Activated T-cell treated with anti-CD3 and anti-CD28 coated beads for 48 hours (primary cell): ENCODE data around the gene PLD3.
"Not testable (repeated sequence)": the region's sequence is repeated elsewhere in the genome, so short reads cannot be mapped to it uniquely, and the experiment has no call there.

Source experiments
- DNase-seq: peaks from one replicate; pipeline ENCODE4 v3.0.0-alpha.2; 2020; ENCODE audit warnings: low read depth

Gene PLD3

DNA sequence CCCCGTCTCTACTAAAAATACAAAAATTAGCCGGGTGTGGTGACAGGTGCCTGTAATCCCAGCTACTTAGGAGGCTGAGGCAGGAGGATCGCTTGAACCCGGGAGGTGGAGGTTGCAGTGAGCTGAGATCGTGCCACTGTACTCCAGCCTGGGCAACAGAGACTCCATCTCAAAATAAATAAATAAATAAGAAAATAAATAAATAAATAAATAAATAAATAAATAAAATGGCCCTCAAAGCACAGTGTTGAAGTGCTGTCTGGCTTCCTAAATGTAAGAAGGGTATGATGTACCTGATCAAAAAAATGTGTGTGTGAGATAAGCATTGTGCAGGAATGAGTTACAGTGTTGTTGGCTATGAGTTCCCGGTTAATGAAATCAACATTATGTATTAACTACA lies 15.4 kb upstream of the PLD3 start:
- not testable (repeated sequence) for DNase-seq

DNA sequence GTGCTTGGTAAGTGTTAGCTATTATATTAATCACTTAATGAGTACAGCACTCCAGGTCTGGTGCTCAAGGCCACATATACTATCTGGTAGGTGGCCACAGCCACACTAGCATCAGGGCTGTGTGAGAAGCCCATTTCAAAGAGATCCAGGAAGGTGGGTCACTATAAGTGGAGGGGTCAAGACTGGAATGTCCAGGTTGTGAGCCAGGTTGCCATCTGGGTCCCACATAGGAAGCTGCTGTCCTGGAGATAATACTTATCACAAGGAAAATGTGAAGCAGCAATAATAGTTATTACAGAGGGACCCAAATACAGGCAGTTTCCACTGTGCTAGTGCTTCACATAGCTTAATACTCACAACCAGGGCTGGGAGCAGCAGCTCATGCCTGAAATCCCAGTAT lies 13.4 kb upstream of the PLD3 start:
- DNase-seq = no peak

DNA sequence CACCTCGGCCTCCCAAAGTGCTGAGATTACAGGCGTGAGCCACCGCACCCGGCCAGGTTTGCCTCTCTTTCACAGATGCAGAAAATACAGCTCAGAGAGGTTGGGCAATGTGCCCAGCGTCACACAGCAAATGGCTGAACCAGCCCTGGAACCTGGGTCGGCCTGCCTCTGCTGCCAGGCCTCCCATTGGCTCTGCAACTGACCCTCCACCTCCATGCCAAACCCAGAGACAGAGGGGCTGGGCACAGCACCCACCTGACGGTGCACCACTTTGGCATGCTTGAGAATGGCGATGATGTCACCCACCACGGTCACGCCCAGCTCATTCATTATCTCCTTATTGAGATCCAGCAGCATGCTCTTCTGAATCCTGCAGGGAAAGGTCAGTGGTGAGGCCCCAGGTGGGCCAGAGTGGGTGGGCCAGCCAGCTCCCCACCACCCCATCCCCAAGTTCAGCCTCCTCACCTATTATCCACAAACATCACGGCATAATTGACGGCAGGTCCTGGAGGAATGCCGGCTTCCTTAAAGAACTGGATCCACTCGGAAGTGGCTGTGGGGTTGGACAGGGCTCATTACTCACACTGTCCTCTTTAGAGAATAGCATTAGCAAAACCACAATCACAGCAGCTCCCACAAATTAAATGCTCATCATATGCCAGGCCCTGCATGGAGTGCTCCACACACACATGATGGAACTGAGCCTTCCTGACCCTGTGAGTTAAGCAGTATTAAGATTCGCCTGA lies 12.5 kb upstream of the PLD3 start:
- DNase-seq = no peak

DNA sequence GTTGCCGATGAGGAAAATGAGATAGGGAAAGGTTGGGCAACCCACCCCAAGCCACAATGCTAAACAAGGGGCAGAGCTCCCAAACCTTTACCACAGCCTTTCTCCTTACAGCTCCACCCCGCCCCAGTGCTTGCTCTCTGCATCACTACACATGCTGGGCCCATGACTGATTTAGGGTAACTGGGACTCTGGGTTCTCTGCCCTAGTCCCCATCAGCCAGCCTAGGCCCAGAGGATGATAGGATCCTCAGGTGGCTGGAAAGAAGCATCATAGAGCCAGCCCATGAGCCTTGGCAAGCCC lies 11.9 kb upstream of the PLD3 start:
- DNase-seq = no peak

DNA sequence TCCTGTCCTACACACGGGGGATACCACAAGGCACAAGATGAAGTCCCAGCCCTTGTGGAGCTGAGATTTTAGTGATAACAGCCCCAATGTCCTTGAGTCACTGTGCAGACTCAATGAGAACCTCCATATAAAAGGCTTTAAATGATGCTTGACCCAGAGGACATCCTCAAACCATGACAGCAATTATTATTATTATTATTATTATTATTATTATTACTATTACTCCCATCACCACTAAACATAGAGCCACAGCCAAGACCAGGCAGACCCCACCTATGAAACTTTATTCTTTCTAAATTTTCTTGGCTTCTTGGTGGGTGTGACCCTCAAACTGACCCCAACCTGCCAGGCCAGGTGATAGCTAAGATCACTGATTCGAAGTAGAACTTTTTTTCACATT lies 11.4 kb upstream of the PLD3 start:
- DNase-seq = no peak

DNA sequence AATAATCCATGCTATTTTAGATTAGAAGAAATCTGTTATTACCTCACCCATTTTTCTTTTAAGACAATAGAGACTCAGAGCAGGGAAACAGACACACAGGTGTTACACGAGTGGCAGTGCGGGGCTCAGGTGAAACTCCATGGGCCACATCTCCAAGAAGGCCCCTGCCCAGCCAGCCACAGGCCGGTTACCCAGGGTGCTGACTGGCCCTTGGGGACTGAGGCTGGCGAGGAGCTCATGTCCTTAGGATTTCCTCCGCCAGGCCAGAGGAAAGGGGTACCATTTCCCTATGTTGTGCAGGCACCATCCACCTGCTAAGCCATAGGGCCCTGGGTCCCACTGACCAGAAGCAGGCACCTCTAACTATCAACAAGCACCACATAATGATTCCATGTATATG lies 10.9 kb upstream of the PLD3 start:
- DNase-seq = no peak

DNA sequence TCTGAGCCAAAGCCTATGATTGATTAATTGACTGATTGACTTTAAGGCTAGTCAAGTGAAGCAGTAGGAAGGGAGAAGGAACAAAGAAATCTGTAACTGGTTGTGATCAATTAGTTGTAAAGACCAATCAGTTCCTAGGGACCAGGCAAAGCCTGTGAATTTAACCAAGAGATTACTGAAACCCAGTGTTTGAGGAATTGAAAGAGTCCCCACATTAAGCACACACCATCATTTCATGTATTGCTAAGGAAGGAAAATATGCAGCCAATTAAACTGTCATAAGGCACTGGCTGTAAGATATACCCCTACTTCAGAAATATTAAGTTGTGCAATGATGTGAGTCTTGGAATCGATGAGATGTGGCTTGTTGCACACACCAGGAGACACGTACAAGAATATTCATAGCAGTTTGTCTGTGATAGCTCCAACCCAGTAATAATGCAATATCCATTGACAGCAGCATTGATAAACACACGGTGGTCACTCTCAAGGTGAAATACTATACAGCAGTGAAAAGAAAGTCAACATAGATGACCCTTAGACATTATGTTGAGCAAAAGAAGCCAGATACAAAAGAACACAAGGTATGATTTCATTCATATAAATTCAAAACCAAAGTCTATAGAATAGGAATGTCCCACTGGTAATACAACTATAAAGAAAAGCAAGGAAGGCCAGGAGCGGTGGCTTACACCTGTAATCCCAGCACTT lies 9.3 kb upstream of the PLD3 start:
- no peak for DNase-seq

DNA sequence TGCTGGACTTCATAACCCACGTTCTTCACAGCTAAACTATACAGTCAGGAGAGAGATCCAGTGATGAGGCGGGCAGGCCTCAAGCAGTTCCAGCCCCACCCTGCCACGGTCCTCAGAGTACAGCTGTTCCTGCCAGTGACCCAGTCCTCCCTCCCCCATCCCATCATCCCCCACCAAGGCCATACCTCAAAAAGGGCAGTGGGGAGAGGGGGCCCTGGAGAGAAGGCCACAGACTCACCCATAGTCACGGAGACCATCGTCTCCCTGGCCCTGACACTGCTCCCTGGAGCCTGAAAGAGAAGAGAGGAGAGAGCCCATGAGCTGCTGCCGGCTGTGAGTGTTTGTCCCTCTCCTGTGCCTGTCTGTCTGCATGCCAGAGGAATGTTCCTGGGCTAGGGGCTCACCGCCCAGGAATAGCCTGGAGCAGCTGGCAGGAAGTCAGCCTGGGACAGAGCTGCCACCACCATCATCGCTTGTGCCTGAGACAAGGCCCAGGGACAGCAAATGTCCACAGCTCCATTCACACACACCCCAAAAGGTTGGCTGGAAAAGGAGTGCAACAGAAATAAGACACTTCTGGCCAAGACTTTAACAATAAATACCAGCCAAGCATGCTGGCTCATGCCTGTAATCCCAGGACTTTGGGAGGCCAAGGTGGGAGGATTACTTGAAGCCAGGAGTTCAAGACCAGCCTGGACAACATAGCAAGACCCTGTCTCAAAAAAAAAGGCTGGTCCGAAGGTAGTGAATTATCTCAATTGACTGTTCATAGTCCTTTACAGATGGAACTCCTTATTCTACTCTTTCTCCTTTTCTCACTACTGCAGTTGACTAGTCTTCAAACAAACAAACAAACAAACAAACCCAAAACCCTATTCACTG lies 6.7 kb upstream of the PLD3 start:
- no peak for DNase-seq

DNA sequence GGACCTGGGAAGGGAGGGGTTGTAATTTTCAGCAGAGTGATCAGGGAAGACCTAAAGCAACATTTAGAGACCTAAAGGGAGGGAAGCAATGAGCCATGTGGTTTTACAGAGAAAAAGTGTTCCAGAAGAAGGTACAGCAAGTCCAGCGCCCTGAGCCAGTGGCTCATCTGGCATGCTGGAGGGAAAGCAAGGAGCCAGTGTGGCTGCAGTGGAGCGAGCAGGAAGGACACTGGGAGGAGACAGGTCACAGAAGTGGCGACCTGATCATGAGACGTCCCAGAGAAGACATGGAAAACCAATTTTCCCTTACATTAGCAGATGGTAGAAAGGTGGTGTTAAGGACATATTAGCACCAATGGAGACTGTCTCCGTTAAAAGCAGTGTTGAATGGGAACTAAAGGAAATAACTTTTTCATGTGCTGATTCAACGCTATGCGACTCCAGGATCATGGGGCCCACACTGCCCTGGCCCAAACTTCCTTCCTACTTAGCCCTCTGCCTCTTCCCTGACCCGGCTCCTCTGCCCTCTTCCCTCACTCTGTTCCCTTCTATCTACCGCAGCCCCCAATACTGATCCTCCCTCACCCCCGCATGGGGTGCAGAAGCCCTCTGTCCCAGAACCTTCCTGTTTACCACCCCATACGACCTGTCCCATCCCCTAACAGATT lies 5.7 kb upstream of the PLD3 start:
- no peak for DNase-seq

DNA sequence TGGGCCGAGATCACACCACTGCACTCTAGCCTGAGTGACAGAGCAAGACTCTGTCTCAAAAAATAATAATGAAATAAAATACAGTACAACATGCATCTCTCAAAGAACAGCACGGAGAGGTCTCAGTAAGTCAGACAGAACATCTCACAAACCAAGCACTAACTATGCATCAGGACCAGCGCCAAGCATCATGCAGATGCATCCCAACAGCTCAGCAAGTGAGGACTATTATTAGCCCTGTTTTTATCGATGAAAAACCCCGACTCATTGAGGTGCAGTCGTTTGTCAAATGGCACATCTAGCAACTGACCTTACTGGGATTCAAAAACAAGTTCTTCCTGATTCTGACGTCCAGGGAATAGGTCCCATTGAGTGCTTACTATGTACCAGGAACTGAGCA lies 4.1 kb upstream of the PLD3 start:
- no peak for DNase-seq

DNA sequence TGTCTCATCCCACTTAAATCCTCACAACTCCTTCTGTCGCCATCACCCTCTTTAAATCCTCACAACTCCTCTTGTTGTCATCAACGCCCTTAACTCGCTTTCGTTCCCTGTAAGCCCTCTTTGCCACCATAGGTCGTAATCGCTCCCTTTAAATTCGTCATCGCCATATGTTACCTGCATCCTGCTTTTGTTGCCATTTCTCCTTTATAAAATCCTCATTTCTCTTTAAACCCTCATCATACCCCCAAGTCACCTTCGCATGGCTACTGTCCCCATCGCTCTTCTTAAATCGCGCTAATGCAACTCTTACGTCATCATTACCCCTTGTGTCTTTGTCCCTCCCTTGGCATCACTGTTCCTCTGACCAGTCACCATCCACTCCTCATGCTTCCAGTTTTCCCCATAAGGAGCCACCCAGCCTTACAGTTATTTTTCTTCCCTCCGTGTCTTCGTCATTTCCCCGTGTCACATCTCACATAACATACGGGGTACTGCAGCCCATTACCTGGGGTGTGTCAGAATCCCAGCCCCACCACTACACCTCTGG lies 539 bp downstream of the PLD3 start:
- no peak for DNase-seq

DNA sequence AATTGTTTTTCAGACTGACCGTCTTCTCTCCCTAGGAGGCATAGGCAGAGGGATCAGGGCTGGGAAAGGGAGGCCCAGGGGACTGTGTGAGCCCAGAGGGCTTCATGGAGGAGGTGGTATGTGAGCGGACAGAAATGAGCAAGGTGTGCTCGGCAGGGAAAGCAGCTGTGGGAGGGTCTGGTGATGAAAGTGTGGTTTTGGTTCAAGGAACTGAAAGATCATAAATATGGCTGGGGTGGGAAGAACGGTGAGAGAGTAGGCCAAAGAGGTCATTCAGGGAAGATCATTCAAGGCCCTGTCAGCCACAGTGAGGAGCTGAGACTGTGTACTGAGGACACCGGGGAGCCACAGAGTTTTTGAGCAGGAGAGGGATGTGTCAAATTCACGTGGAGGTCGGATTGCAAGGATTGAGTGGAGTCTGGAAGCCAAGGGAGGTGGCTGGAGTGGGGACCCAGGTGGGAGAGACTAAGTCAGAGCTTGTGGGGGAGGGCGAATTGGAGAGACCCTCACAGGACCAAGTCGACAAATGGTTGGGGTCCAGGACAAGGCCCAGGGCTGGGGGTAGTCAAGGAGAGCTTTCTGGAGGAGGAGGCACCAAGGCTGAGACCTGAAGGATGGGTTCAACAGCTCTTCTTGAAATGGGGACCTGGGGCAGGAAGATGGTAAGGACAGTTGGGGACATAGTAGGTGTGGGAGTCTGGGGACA lies 7.6 kb downstream of the PLD3 start:
- no peak for DNase-seq

DNA sequence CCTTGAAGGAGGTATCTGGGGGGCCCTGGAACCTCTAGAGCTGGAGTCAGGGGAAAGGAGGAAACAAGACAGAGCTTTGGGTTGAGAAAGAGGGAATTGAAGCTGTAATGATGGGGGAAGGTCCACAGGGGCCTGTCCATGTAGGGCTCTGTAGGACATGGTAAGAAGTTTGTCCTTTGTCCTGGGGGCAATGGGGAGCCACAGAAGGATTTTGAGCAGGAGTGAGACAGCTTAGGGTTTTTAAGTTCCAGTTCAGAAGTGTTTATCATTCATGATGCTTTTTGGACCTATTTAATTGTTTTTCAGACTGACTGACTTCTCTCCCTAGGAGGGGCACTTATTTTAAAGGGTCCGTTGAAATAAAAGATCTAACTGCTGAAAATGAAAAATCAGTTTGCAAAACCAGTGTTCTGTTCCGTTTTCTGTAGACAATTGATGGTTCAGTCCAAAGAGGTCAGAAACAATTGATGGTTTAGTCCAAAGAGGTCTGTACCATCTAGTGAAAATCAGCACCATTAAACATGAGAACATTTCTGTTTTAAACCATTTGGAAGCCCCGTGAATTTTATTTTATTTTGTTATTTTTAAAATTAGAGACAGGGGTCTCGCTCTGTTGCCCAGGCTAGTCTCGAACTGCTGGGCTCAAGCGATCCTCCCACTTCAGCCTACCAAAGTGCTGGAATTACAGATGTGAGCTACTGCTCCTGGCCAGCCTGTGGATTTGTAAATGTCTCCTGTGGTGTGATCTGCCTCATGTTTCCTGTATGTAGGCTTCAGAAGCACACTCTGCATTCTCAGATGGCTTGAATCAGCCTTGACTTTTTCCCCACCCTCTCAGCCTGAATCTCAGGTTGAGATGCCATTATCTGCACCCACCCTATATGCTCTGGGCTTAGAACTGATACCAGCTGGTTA lies 8.4 kb downstream of the PLD3 start:
- no peak for DNase-seq

DNA sequence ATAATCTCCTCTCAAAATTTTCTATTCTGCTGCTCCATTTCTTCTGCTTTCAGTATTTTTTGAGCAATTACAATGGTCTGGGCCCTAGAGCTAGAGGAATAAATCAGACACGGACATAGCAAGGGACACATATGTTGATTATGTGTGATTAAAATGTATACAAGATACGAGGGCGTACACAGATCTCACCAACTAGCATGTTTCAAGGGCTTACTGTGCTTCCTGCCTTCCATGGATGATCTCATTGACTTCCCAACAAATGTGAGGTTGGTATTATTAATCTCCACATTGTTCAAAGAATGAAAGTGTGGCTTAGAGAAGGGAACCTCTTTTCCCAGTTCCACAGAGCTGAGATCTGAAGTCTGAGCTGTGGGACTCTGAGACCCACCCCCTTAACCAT lies 9.1 kb downstream of the PLD3 start:
- DNase-seq = no peak

DNA sequence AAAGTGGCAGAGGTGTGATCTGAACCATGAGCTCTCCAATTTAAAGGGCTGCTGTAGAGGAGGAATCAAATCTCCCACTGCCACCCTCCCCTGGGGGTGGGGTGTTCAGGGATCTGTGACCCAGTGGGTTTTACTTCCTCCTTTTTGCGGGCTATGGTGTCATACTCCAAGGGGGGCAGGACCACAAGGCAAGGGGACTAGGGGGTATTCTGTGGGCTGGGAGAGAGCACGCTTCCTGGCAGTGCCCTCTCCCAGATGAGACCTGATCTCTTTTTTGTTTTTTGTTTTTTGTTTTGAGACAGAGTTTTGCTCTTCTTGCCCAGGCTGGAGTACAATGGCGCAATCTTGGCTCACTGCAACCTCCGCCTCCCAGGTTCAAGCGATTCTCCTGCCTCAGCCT lies 10.3 kb downstream of the PLD3 start:
- DNase-seq = no peak

DNA sequence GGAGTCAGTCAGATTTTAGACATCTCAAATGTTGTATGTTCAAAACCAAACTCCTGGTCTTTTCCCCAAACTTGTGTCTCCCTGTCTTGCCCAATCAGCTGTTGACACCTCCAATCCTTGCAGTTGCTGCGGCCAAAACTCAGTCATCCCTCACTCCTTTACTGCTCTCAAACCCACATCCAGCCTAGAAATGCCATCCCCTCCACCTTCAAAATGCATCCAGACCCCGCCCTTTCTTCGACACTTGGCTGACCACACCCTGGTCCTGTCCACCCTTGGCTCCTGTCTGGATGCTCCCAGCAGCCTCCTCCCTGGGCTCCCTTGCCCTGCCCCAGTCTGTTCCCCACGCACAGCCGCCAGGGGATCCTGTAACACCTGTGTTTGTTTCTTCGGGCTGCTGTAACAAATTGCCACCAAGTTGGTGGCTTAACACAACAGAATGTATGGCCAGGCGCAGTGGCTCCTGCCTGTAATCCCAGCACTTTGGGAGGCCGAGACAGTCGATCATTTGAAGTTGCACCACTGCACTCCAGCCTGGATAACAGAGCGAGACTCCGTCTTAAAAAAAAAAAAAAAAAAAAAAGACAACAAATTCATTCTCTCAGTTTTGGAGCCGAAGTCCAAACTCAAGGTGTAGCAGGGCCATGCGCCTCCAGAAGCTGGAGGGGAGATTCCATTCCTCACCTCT lies 11.7 kb downstream of the PLD3 start:
- DNase-seq = no peak

DNA sequence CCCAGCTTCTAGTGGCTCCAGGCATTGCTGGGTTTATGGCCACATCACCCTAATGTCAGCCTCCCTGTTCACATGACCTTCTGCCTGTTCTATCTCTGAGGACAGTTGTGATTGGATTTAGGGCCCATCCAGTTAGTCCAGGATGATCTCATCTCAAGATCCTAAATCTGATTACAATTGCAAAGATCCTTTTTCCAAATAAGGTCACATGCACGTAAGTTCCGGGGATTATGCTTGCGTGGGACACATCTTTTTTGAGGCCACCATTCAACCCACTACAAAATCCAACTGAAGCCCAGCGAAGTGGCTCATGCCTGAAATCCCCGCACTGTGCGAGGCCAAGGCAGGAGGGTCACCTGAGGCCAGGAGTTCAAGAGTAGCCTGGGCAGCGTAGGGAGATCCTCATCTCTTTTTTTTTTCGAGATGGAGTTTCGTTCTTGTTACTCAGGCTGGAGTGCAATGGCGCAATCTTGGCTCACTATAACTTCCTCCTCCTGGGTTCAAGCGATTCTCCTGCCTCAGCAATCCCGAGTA lies 12.3 kb downstream of the PLD3 start:
- no peak for DNase-seq

DNA sequence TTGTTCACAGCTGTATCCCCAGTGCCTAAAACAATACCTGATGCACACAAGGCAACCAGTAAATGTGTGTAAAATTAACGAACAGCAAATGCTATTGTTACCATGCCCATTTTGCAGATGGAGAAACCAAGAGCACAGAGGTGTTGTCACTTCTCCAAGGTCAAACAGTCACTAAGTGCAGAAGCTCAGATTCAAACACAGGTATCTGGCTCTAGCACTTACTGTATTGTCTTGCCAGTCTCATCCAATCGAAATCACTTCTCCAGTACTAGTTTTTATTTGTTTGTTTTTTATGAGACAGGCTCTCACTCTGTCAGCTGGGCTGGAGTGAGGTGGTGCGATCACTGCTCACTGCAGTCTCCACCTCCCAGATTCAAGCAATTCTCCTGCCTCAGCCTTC lies 13.7 kb downstream of the PLD3 start:
- no peak for DNase-seq

DNA sequence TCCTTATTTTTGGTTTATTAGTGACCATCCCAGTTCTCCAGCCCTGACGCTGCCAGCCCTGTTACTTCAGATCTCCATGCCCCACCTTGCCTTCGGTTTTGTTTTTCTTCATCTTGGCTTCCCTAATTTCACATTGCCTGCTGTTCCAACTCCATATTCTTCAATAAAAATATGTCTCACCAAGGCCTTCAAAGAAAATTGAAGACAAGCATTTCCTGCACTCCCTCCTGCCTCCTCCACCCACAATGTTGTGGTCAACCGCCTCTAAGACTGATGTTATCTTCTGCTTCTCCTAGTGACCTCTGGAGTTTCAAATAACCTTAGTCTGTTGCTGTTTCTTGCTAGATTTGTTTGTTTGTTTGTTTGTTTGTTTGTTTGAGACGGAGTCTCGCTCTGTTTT lies 14.6 kb downstream of the PLD3 start:
- DNase-seq = no peak

DNA sequence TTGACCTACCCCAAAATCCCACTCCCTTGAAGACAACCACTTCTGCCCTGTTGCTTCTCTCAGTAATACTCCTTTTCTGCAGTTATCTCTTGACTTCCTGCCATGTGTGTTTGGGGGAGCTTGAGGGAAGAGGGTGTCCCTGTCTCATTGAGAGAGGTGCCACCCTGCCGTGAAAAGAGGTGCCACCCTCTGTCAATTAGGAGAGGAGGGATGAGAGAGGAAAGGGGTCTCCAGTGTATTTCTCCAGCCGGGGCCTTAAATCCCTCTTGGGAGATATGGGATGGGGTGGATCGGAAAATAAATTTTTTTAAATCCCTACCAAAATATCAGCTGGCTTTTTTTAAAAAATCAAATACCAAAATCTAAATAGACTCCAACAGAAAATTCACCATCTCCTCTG lies 16.5 kb downstream of the PLD3 start:
- DNase-seq = no peak
